ENCODE data around the gene CES1.
"Not testable (repeated sequence)": the region's sequence is repeated elsewhere in the genome, so short reads cannot be mapped to it uniquely, and the experiment has no call there.

CES1 gene

GRCh38 chr16:55832773-55833691 is at the start of gene CES1:
Gene CES1, minus strand, starts transcription at chr16:55833096. Its CDS starts 41 bp downstream, at chr16:55833055.
- no peak for DNase-seq (ENCODE audit: low read depth)

DNA sequence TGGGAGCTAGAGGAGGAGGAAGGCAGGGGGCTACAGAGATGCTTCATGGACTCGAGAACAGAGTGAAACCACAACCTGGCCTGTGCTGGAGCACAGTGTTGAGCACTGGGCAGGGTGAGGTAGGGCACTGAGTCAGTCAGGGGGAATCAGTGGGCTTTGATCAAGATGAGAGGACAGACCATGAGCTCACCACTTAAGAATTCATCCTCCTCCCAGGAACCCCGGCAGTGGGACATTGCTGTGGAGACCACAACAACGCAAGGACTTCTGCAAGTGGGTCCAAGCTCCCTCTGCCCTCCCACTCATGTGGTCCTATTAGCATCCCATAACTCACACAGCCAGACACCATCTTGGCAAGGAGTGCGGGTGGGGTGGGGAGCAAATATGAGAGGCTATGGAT is 44.0 kb upstream of the CES1 start:
- no peak for DNase-seq (ENCODE audit: low read depth)

GRCh38 chr16:55875273-55875672 is 42.4 kb upstream of the CES1 start, which contains the start of gene CES5A:
Gene CES5A, minus strand, starts transcription at chr16:55875373. Its CDS starts 152 bp downstream, at chr16:55875221.
- no peak for DNase-seq (ENCODE audit: low read depth)

DNA sequence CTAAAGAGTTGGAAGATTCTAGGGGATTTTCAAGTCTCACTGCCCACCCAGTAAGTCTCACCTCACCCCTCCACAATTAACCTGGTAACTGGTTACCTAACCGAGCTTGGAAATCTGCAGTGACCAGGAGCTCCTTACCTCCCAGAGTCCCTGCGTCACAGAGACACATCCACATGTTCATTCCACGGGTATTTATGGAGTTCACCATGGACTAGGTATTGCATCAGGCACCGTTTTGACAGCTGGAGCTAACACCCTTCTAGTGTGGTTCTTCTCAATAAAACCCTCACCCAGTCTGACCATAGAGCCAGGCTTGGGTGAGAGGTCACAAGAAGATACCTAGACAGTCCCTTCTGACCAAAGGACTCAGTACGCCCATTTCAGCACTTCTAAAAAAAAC is 40.2 kb upstream of the CES1 start:
- DNase-seq (ENCODE audit: low read depth): no peak

- DNase-seq (ENCODE audit: low read depth): no peak
Observed at GRCh38 chr16:55872130-55872529, 39.2 kb upstream of the CES1 start.

DNA sequence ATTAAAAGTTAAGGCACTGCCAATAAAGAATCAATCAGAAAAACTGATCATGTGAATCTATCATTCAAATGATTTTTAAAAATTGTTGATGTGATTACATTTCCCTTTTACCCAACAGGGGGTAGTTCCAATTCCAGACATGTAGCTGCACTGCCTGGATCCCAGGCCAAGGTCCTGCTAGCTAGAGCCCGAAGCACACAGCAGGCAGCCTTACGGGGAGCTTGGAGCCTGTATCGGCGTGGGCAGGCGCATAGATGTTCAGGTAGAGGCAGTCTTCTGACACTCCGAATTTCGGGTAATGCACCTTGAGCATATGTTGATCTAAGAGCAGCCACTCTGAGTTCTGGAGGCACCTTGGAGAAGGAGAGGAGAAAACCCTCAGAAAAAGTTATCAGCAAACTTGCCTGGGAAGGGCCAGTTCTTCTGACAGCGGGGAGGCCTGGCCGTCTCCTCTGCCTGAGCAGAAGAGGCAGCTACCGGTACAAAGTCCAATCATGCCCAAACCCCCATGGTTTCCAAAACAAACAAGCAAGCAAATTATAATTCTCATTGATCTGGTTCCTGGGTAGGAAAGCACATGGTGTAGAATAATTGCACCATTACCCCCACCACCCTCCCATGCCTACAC is 38.6 kb upstream of the CES1 start:
- DNase-seq (ENCODE audit: low read depth): no peak

- DNase-seq (ENCODE audit: low read depth): no peak
Observed at GRCh38 chr16:55868980-55869379, 36.1 kb upstream of the CES1 start.

DNA sequence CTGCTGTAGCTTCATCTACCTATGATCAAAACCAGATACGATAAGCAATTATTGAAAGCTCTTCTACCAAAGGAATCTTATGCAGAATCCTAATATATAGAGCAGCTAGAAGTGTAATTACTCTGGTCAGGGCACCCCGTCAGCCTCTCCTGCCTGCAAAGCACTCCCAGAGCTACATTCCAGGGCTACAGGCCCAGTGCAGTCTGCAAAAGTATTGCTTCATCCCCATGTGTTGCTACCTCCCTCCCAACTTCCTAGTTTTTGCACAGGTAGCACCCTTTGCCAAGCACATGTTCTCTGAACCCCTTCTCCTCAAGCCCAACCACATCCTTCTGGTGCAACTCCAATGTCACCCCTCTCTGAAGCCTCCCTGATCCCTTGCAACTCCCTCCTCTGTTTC is 35.2 kb upstream of the CES1 start:
- DNase-seq (ENCODE audit: low read depth): no peak

DNA sequence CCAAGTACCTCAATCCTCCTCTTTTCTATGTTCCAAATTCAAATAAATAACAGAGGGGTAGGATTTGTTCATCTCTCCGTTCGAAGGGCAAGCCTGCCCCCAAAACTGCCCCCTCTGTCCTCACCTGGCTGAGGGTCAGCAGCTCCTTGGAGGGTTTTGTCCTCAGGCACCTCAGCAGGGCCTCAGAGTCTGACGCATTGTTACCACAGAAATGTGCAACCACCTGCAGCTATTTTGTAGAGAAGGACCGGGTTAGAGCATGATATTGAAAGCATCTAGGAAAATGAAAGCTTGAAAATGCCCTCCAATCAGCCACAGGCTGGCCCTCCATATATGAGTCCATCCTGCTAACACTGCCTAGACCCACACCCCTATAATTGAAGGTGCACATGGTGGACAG is 28.4 kb upstream of the CES1 start:
- DNase-seq (ENCODE audit: low read depth): no peak

DNA sequence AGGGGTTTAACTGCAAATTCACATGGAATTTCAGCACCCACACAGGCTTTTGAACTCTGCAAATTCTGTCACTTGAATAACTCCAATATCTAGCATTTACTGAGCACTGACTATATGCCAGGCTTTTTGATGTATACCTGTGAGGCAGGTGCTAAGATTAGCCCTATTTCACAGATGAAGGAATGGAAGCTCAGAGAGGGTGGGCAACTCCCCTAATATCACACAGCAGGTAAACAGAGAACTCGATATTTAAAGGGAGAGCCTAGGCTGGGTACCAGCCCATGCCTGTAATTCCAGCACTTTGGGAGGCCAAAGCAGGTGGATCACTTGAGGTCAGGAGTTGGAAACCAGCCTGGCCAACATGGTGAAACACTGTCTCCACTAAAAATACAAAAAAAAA is 24.8 kb upstream of the CES1 start:
- DNase-seq (ENCODE audit: low read depth): not testable (repeated sequence)

DNA sequence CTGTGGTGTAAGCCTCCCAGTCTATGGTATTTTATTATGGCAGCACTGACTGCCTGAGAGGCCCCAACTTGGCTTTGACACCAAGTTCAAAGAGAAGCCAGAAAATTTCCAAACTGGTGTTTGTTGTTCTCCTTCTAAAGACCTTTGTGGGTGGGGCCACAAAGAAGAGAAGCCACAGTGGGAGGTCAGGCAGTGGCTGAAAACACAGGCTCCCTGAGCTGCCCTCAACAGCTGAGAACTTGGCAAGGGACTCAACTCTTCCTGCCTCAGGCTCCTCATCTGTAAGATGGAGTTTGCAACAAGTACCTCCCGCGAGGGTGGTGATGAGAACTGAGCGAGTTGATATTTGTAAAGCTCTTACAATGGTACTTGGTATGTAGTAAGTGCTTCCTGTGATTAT is 24.1 kb upstream of the CES1 start:
- DNase-seq (ENCODE audit: low read depth): no peak

DNA sequence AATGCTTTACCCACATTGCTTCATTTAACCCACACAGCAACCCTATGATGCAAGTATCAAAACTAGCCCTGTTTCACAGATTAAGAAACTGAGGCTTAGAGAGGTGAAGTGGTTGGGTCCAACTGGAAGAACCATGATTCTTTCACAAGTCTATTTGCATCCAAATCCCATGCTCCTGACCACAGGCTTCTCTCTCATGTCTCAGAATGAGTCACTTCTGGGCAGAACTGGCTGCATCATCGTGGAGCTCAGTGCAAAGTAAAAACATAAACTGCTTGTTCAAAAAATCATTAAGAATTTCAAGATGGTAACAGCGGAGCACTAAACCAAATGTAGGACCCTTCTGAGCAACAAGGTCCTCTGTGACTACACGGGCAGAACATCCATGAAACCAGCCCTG is 20.2 kb upstream of the CES1 start:
- DNase-seq (ENCODE audit: low read depth): no peak

DNA sequence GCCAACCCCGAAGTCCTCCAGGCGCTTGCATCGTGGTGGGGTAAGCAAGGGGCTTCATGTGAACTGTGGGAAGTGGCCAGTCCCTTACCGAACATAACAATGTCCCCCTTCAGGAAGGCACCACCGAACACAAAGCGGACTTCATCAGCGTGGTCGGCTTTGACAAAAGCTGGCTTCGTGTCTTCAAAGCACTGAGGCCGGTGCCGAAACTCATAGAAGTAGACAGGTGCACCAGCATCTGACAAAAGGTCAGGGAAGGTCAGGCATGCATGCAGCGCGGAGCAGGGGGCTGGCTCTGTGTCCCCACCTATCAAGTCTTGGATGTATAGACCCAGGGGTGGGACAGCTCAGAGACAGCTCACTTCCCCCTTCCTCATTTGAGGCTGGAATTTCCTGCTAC is 16.6 kb upstream of the CES1 start:
- DNase-seq (ENCODE audit: low read depth): no peak

DNA sequence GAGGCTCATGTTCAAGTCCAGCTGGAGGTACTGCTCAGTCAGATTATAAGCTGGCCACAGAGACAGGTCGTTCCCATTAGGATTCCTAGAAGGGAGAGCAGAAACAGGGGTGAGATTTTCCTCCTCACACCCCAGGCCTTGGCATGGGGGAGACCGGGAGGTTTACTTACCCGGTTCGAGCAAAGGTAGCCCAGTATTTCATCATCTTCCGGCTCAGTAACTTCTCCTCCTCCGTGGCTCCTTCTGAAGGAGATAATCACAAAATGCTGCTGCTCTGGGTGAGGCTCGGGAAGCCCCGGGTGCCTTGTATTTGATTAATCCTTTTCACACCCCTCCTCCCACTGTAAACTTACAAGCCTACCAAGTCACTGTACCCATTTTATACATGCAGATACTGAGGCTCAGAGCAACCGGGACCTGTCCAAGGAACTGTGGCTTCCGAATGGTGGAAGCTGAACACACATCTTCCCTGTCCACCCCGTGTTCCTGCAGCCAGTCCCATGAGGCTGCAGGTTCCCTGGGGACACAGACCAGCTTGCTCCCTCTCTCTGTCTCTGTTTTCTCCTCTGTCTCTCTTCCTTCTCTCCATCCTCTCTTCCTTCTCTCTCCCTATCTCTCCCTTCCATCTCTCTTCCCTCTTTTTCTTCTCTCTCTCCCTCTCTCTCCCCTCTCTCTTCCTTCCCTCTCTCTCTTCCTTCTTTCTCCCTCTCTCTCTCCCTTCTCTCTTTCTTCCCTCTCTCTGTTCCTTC is 13.9 kb upstream of the CES1 start:
- DNase-seq (ENCODE audit: low read depth): no peak

DNA sequence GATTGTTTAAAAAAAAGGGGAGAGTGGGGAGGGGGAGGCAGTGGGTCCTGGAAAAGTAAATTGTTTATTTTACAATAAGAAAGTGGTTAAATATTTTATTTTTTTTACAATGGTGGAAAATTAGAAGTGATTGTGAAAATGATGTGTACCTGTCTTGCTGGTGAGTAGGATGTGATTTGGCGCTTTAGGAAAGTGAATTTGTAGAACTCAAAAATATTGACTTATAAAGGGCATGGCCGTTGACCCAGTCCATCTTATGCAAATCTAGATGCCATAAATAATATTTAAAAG is 10.2 kb upstream of the CES1 start:
- no peak for DNase-seq (ENCODE audit: low read depth)

GRCh38 chr16:55842369-55843104 is 9.6 kb upstream of the CES1 start:
- no peak for DNase-seq (ENCODE audit: low read depth)

GRCh38 chr16:55839115-55839514 is 6.2 kb upstream of the CES1 start:
- DNase-seq (ENCODE audit: low read depth): no peak

DNA sequence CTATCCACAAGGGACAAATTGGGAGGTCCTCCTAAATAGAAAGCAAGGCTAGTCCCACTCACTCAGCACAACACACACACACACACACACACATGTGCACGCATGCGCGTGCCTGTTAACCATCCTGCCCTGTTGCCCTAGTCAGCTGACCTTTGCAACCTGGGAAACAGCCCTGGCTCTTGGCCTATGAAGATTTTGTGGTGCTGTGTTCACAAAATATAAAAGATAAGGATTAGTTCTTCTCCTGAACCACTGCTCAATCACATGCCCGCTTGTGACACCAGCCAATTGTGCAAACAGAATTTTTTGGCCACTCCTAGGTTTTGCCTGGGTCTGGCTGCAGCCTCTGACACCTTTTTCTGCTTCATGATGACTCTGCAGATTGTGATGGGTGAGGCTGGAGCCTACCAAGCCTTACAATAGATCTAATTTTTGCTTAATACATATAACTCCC is 3.3 kb upstream of the CES1 start:
- no peak for DNase-seq (ENCODE audit: low read depth)

- no peak for DNase-seq (ENCODE audit: low read depth)
Observed at GRCh38 chr16:55835581-55835980, 2.7 kb upstream of the CES1 start.

- DNase-seq (ENCODE audit: low read depth): not testable (repeated sequence)
Observed at GRCh38 chr16:55835173-55835572, 2.3 kb upstream of the CES1 start.

GRCh38 chr16:55834049-55834448 is 1.2 kb upstream of the CES1 start:
- no peak for DNase-seq (ENCODE audit: low read depth)

- no peak for DNase-seq (ENCODE audit: low read depth)
Observed at GRCh38 chr16:55832425-55832772, 497 bp downstream of the CES1 start.
